NOMO-1 treated with dmso at 0.1 percent for 144 hours (cell line): ENCODE results near the gene PCK1.

Source experiments
- DNase-seq: peaks from one replicate; lab custom pipeline; 2025; ENCODE audit not compliant: unreplicated experiment; lab: John Stamatoyannopoulos, UW

The PCK1 gene

GRCh38 chr20:57576002-57576401, 15.1 kb downstream of the PCK1 start:
- DNase-seq = no peak

- DNase-seq = no peak
These were observed 16.0 kb downstream of the PCK1 start for GRCh38 chr20:57576617-57577550.

GRCh38 chr20:57577679-57578475, 17.0 kb downstream of the PCK1 start:
- DNase-seq = no peak

- no peak for DNase-seq
These were observed 17.7 kb downstream of the PCK1 start for GRCh38 chr20:57578476-57579165.

- no peak for DNase-seq
These were observed 18.5 kb downstream of the PCK1 start for GRCh38 chr20:57579331-57579897.

GRCh38 chr20:57579898-57580447, 19.1 kb downstream of the PCK1 start:
- no peak for DNase-seq

- DNase-seq = no peak
These were observed 19.7 kb downstream of the PCK1 start for GRCh38 chr20:57580478-57581201.

GRCh38 chr20:57581202-57582028, 20.5 kb downstream of the PCK1 start:
- peak; percentile 55 for DNase-seq

- no peak for DNase-seq
These were observed 21.1 kb downstream of the PCK1 start for GRCh38 chr20:57582029-57582378.

- DNase-seq = no peak
These were observed 21.8 kb downstream of the PCK1 start for GRCh38 chr20:57582432-57583288.

- DNase-seq = no peak
These were observed 22.7 kb downstream of the PCK1 start for GRCh38 chr20:57583289-57584257.

- no peak for DNase-seq
These were observed 24.0 kb downstream of the PCK1 start for GRCh38 chr20:57584768-57585461.

GRCh38 chr20:57585466-57586213, 24.7 kb downstream of the PCK1 start:
- DNase-seq = no peak

- DNase-seq = no peak
These were observed 25.5 kb downstream of the PCK1 start for GRCh38 chr20:57586370-57586793.

- no peak for DNase-seq
These were observed 26.0 kb downstream of the PCK1 start for GRCh38 chr20:57586943-57587277.
